GM19240 (cell line): ENCODE results near the gene F5.

Experiments
- DNase-seq: peaks from one replicate; pipeline ENCODE4 v3.0.0; 2011; ENCODE audit warnings: low spot score; ENCODE audit not compliant: insufficient read length

F5 gene

GRCh38 chr1:169588785-169589485, 2.7 kb upstream of the F5 start:
- no peak for DNase-seq

GRCh38 chr1:169588112-169588511, 1.8 kb upstream of the F5 start:
- no peak for DNase-seq

- no peak for DNase-seq
Measured at GRCh38 chr1:169586067-169586394, 250 bp downstream of the F5 start.

GRCh38 chr1:169585181-169585580, 1.1 kb downstream of the F5 start:
- no peak for DNase-seq

- DNase-seq, result no peak
Measured at GRCh38 chr1:169584483-169585144, 1.7 kb downstream of the F5 start.

- no peak for DNase-seq
Measured at GRCh38 chr1:169577981-169578738, 8.1 kb downstream of the F5 start.

- DNase-seq, result no peak
Measured at GRCh38 chr1:169576935-169577331, 9.3 kb downstream of the F5 start.

GRCh38 chr1:169576241-169576934, 9.9 kb downstream of the F5 start:
- no peak for DNase-seq

GRCh38 chr1:169574336-169574735, 11.9 kb downstream of the F5 start:
- DNase-seq, result no peak

GRCh38 chr1:169572187-169572586, 14.1 kb downstream of the F5 start:
- no peak for DNase-seq

- DNase-seq, result no peak
Measured at GRCh38 chr1:169571450-169571849, 14.8 kb downstream of the F5 start.

- no peak for DNase-seq
Measured at GRCh38 chr1:169570172-169570574, 16.1 kb downstream of the F5 start.

- DNase-seq, result no peak
Measured at GRCh38 chr1:169568497-169568896, 17.8 kb downstream of the F5 start.

GRCh38 chr1:169565335-169566271, 20.7 kb downstream of the F5 start:
- DNase-seq, result no peak

GRCh38 chr1:169563650-169564049, 22.6 kb downstream of the F5 start:
- DNase-seq, result no peak

GRCh38 chr1:169563019-169563615, 23.2 kb downstream of the F5 start:
- DNase-seq, result no peak

GRCh38 chr1:169561692-169562091, 24.6 kb downstream of the F5 start:
- no peak for DNase-seq

GRCh38 chr1:169557131-169557530, 29.1 kb downstream of the F5 start:
- no peak for DNase-seq

GRCh38 chr1:169550294-169550693, 36.0 kb downstream of the F5 start:
- DNase-seq, result no peak

- no peak for DNase-seq
Measured at GRCh38 chr1:169548282-169548681, 38.0 kb downstream of the F5 start.
